WTC11 (cell line): ENCODE measurements around the gene STIP1. TPM values are rescaled to one million over a fixed set of nuclear protein-coding genes. Genes with fewer than 3 reads are reported as not detected.

ENCODE experiments used
- ATAC-seq: fragments of 200-7000 bp; cut with Tn5 transposase; 2 replicates; pipeline ENCODE4 v1.10.0; 2021; ENCODE audit warnings: mild to moderate bottlenecking, moderate library complexity
- CTCF ChIA-PET: fragments of 300-600 bp; sonication (Branson Sonifier 250); formaldehyde crosslinking; loops from one replicate; lab custom pipeline; 2021; ENCODE audit warnings: antibody characterized with exemption; lab: Charles Lee
- POLR2A ChIA-PET: fragments of 350-600 bp; sonication (Branson Sonifier 250); formaldehyde crosslinking; loops from one replicate; lab custom pipeline; 2021; ENCODE audit warnings: antibody characterized with exemption; lab: Charles Lee
- DNase-seq: peaks from one replicate; pipeline ENCODE4 v3.0.0; 2021; ENCODE audit warnings: low spot score
- H3K27ac Mint-ChIP-seq: 2 replicates; pipeline ENCODE4 v1.8.0; 2021; ENCODE audit warnings: mixed read lengths
- H3K27me3 Mint-ChIP-seq: 2 replicates; pipeline ENCODE4 v1.8.0; 2021; ENCODE audit warnings: low read depth, mild to moderate bottlenecking, moderate library complexity, mixed read lengths
- H3K36me3 Mint-ChIP-seq: 2 replicates; pipeline ENCODE4 v1.8.0; 2021; ENCODE audit warnings: mixed read lengths
- H3K4me1 Mint-ChIP-seq: 2 replicates; pipeline ENCODE4 v1.8.0; 2022; ENCODE audit warnings: mixed read lengths
- H3K4me3 Mint-ChIP-seq: 2 replicates; pipeline ENCODE4 v1.8.0; 2021; ENCODE audit warnings: mild to moderate bottlenecking, moderate library complexity, mixed read lengths
- H3K9me3 Mint-ChIP-seq: 2 replicates; pipeline ENCODE4 v1.8.0; 2021; ENCODE audit warnings: mixed read lengths
- ATF1 ChIP-seq: sonication (generic); formaldehyde crosslinking; IDR thresholded peaks from 2 replicates; pipeline ENCODE4 v1.8.1; 2023; ENCODE audit warnings: mild to moderate bottlenecking, moderate library complexity, missing genetic modification reagents
- ATF6 ChIP-seq: sonication (generic); formaldehyde crosslinking; IDR thresholded peaks from 2 replicates; pipeline ENCODE4 v1.8.1; 2023; ENCODE audit warnings: mild to moderate bottlenecking, missing genetic modification reagents
- ELF4 ChIP-seq: sonication (generic); formaldehyde crosslinking; IDR thresholded peaks from 2 replicates; pipeline ENCODE4 v1.8.1; 2022; ENCODE audit warnings: low read depth, mild to moderate bottlenecking, moderate library complexity, missing genetic modification reagents
- FOXJ3 ChIP-seq: sonication (generic); formaldehyde crosslinking; IDR thresholded peaks from 2 replicates; pipeline ENCODE4 v1.9.0; 2021; ENCODE audit warnings: missing genetic modification reagents, mild to moderate bottlenecking, borderline replicate concordance
- FOXP1 ChIP-seq: sonication (generic); formaldehyde crosslinking; IDR thresholded peaks from 2 replicates; pipeline ENCODE4 v1.8.0; 2022; ENCODE audit warnings: missing genetic modification reagents, mild to moderate bottlenecking, moderate library complexity, borderline replicate concordance
- GTF2I ChIP-seq: fragments of 250-450 bp; sonication (Bioruptor Pico); conservative IDR thresholded peaks from 2 replicates; pipeline ENCODE4 v1.4.0; 2021; ENCODE audit warnings: mild to moderate bottlenecking
- JAZF1 ChIP-seq: fragments of 250-450 bp; sonication (Bioruptor Pico); IDR thresholded peaks from 2 replicates; pipeline ENCODE4 v1.9.0; 2021; ENCODE audit warnings: moderate library complexity, mild to moderate bottlenecking, inconsistent platforms
- MAX ChIP-seq: sonication (generic); formaldehyde crosslinking; IDR thresholded peaks from 2 replicates; pipeline ENCODE4 v1.8.0; 2022; ENCODE audit warnings: mild to moderate bottlenecking, missing genetic modification reagents
- NR3C1 ChIP-seq: sonication (generic); formaldehyde crosslinking; conservative IDR thresholded peaks from 2 replicates; pipeline ENCODE4 v1.8.1; 2023; ENCODE audit warnings: low read depth, mild to moderate bottlenecking, missing genetic modification reagents
- PRDM15 ChIP-seq: sonication (generic); formaldehyde crosslinking; IDR thresholded peaks from 2 replicates; pipeline ENCODE4 v1.8.0; 2022; ENCODE audit warnings: missing genetic modification reagents
- SMAD4 ChIP-seq: sonication (generic); formaldehyde crosslinking; IDR thresholded peaks from 2 replicates; pipeline ENCODE4 v1.8.0; 2022; ENCODE audit warnings: mild to moderate bottlenecking, missing genetic modification reagents
- TP53 ChIP-seq: sonication (generic); formaldehyde crosslinking; IDR thresholded peaks from 2 replicates; pipeline ENCODE4 v1.8.1; 2023; ENCODE audit warnings: mild to moderate bottlenecking, missing genetic modification reagents
- ZBTB21 ChIP-seq: sonication (generic); formaldehyde crosslinking; IDR thresholded peaks from 2 replicates; pipeline ENCODE4 v1.8.1; 2023; ENCODE audit warnings: mild to moderate bottlenecking, missing genetic modification reagents, borderline replicate concordance
- ZBTB43 ChIP-seq: sonication (generic); formaldehyde crosslinking; IDR thresholded peaks from 2 replicates; pipeline ENCODE4 v1.8.1; 2023; ENCODE audit warnings: mild to moderate bottlenecking, missing genetic modification reagents
- ZNF121 ChIP-seq: sonication (generic); formaldehyde crosslinking; IDR thresholded peaks from 2 replicates; pipeline ENCODE4 v1.8.0; 2023; ENCODE audit warnings: missing genetic modification reagents
- ZNF263 ChIP-seq: sonication (generic); formaldehyde crosslinking; IDR thresholded peaks from 2 replicates; pipeline ENCODE4 v1.8.1; 2022; ENCODE audit warnings: low read depth, mild to moderate bottlenecking, moderate library complexity, missing genetic modification reagents
- ZNF423 ChIP-seq: fragments of 250-450 bp; sonication (Bioruptor Pico); IDR thresholded peaks from 2 replicates; pipeline ENCODE4 v2.1.2; 2022; ENCODE audit warnings: mild to moderate bottlenecking, moderate library complexity
- total RNA-seq: library from RNA; stranded (reverse); gene quantifications from 3 replicates; pipeline ENCODE4 v1.2.3, GENCODE V29; 2021
- TF ChIP-seq, protein P1 (sequence below): fragments of 250-450 bp; sonication (Bioruptor Pico); IDR thresholded peaks from 2 replicates; pipeline ENCODE4 v1.8.0; 2021; ENCODE audit warnings: mild to moderate bottlenecking
- TF ChIP-seq, protein P2 (sequence below): sonication (generic); formaldehyde crosslinking; IDR thresholded peaks from 2 replicates; pipeline ENCODE4 v1.8.1; 2023; ENCODE audit warnings: mild to moderate bottlenecking, missing genetic modification reagents, borderline replicate concordance
- TF ChIP-seq, protein P3 (sequence below): sonication (generic); formaldehyde crosslinking; IDR thresholded peaks from 2 replicates; pipeline ENCODE4 v1.8.1; 2023; ENCODE audit warnings: mild to moderate bottlenecking, missing genetic modification reagents, moderate library complexity

Gene STIP1
- total RNA-seq, 1 experiment from 2014 or later, result 296 TPM

DNA sequence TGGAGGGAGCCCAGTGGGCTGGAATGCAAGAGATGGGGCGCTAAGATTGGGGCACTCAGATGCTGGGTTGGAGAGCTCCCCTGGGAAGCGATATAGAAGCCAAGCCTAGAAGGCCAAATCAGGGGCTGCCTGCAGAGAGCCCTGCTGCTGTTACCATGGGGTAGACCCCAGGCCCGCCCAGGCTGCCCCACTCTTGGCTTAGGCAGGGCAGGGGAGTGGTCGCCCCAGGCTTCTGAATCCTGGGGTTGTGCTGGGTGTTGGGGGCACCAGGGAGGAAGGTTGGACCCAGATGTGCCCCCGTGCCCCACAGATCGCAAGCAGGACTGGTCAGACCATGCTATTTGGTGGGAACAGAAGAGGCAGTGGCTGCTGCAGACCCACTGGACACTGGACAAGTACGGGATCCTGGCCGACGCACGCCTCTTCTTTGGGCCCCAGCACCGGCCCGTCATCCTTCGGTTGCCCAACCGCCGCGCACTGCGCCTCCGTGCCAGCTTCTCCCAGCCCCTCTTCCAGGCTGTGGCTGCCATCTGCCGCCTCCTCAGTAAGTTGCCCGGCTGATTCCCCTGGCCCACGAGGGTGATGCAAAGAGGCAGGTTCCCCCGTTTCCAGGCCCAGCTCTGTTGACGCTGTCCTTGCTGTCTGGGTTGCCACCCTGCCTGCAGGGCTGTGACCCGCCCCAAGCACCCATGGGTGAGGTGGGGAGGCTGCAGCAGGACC lies 24.5 kb downstream of the STIP1 start:
- no peak for TF ChIP-seq ZNF263 (CRISPR knock-in tag)
- TF ChIP-seq ELF4 (CRISPR knock-in tag), result no peak
- no peak for TF ChIP-seq ZBTB21
- no peak for TF ChIP-seq PRDM15 (CRISPR knock-in tag)
- TF ChIP-seq, protein P1, sequence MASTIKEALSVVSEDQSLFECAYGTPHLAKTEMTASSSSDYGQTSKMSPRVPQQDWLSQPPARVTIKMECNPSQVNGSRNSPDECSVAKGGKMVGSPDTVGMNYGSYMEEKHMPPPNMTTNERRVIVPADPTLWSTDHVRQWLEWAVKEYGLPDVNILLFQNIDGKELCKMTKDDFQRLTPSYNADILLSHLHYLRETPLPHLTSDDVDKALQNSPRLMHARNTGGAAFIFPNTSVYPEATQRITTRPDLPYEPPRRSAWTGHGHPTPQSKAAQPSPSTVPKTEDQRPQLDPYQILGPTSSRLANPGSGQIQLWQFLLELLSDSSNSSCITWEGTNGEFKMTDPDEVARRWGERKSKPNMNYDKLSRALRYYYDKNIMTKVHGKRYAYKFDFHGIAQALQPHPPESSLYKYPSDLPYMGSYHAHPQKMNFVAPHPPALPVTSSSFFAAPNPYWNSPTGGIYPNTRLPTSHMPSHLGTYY, result no peak
- no peak for TF ChIP-seq ZBTB43 (CRISPR knock-in tag)
- TF ChIP-seq FOXP1 (CRISPR knock-in tag), result no peak
- no peak for TF ChIP-seq ZNF121
- no peak for TF ChIP-seq FOXJ3 (CRISPR knock-in tag)
- TF ChIP-seq ATF6 (CRISPR knock-in tag), result no peak
- H3K4me3 Mint-ChIP-seq, result no peak overlapping the region
- no peaks in the 10 kb centered on the region for H3K4me1 Mint-ChIP-seq
- H3K36me3 Mint-ChIP-seq, result peaks cover 7% of the 10 kb centered on the region
- DNase-seq (no peak), ATAC-seq (no peak)
- ChIA-PET CTCF (interaction anchor here (1.2 to 2.0 kb wide), 4 partner anchors 16 to 94 kb away, joined by 4 to 8 read pairs (median 4); partner anchors contain the start of genes NUDT22 and TRPT1), POLR2A (no interaction called here)
- H3K27ac Mint-ChIP-seq, result no peak overlapping the region
- H3K9me3 Mint-ChIP-seq, result no peaks in the 10 kb centered on the region
- no peaks in the 10 kb centered on the region for H3K27me3 Mint-ChIP-seq

DNA sequence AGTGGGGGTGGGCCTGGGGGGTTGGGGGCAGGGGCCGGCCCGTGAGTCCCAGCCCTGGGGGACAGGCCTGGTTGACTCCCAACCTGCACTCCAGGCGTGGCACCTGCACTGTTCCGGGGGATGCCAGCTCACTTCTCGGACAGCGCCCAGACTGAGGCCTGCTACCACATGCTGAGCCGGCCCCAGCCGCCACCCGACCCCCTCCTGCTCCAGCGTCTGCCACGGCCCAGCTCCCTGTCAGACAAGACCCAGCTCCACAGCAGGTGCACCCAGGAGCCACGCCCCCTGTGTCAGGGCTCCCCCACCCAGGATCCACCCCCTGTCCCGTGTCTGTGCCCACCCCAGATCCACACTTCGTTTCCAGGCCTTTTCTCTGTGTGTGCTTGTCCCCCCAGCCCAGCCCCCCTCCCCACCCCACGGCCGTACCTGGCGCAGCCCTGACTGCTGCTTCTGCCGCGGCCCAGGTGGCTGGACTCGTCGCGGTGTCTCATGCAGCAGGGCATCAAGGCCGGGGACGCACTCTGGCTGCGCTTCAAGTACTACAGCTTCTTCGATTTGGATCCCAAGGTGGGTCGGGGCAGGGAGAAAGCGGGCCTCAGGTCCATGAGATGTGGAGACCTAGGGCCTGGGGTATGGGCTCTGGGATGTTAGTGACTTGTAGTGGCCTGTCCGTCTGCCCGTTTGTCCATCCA lies 25.4 kb downstream of the STIP1 start:
- ChIA-PET CTCF (interaction anchor here (1.2 to 2.0 kb wide), 4 partner anchors 15 to 93 kb away, joined by 4 to 8 read pairs (median 4); partner anchors contain the start of genes NUDT22 and TRPT1), POLR2A (no interaction called here)
- no peaks in the 10 kb centered on the region for H3K9me3 Mint-ChIP-seq
- H3K4me3 Mint-ChIP-seq, result no peak overlapping the region
- no peak overlapping the region for H3K27ac Mint-ChIP-seq
- H3K4me1 Mint-ChIP-seq, result no peaks in the 10 kb centered on the region
- no peak for ATAC-seq
- no peaks in the 10 kb centered on the region for H3K27me3 Mint-ChIP-seq
- H3K36me3 Mint-ChIP-seq, result peaks cover 7% of the 10 kb centered on the region
- no peak for DNase-seq
- TF ChIP-seq MAX (CRISPR knock-in tag) (no peak), NR3C1 (CRISPR knock-in tag) (no peak), JAZF1 (CRISPR knock-in tag) (no peak), ZNF423 (CRISPR knock-in tag) (no peak), FOXJ3 (CRISPR knock-in tag) (no peak), ATF1 (CRISPR knock-in tag) (no peak), ZBTB21 (no peak), GTF2I (CRISPR knock-in tag) (no peak), SMAD4 (no peak), TP53 (CRISPR knock-in tag) (no peak)
- TF ChIP-seq, protein P2, sequence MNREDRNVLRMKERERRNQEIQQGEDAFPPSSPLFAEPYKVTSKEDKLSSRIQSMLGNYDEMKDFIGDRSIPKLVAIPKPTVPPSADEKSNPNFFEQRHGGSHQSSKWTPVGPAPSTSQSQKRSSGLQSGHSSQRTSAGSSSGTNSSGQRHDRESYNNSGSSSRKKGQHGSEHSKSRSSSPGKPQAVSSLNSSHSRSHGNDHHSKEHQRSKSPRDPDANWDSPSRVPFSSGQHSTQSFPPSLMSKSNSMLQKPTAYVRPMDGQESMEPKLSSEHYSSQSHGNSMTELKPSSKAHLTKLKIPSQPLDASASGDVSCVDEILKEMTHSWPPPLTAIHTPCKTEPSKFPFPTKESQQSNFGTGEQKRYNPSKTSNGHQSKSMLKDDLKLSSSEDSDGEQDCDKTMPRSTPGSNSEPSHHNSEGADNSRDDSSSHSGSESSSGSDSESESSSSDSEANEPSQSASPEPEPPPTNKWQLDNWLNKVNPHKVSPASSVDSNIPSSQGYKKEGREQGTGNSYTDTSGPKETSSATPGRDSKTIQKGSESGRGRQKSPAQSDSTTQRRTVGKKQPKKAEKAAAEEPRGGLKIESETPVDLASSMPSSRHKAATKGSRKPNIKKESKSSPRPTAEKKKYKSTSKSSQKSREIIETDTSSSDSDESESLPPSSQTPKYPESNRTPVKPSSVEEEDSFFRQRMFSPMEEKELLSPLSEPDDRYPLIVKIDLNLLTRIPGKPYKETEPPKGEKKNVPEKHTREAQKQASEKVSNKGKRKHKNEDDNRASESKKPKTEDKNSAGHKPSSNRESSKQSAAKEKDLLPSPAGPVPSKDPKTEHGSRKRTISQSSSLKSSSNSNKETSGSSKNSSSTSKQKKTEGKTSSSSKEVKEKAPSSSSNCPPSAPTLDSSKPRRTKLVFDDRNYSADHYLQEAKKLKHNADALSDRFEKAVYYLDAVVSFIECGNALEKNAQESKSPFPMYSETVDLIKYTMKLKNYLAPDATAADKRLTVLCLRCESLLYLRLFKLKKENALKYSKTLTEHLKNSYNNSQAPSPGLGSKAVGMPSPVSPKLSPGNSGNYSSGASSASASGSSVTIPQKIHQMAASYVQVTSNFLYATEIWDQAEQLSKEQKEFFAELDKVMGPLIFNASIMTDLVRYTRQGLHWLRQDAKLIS (CRISPR knock-in tag), result no peak
- TF ChIP-seq, protein P3, sequence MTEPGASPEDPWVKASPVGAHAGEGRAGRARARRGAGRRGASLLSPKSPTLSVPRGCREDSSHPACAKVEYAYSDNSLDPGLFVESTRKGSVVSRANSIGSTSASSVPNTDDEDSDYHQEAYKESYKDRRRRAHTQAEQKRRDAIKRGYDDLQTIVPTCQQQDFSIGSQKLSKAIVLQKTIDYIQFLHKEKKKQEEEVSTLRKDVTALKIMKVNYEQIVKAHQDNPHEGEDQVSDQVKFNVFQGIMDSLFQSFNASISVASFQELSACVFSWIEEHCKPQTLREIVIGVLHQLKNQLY (CRISPR knock-in tag), result no peak
- TF ChIP-seq, all 79 proteins: peak for 0
